HG03469 (cell line): ENCODE measurements around the gene SCUBE1.

Experiments
- ATAC-seq: cut with Tn5 transposase; IDR thresholded peaks from one replicate; pipeline ENCODE4 v1.9.1; 2021; ENCODE audit warnings: mild to moderate bottlenecking, moderate library complexity, moderate number of reproducible peaks; ENCODE audit not compliant: unreplicated experiment

The SCUBE1 gene

GRCh38 chr22:43329061-43329460 lies 14.1 kb downstream of the SCUBE1 start:
- ATAC-seq, result no peak

- no peak for ATAC-seq
Measured at GRCh38 chr22:43327157-43327438, 16.1 kb downstream of the SCUBE1 start.

GRCh38 chr22:43326331-43327156 lies 16.6 kb downstream of the SCUBE1 start:
- no peak for ATAC-seq

- ATAC-seq, result no peak
Measured at GRCh38 chr22:43325176-43325575, 18.0 kb downstream of the SCUBE1 start.

GRCh38 chr22:43320943-43321900 lies 21.9 kb downstream of the SCUBE1 start:
- ATAC-seq, result no peak

- no peak for ATAC-seq
Measured at GRCh38 chr22:43319661-43320486, 23.3 kb downstream of the SCUBE1 start.

GRCh38 chr22:43317239-43317638 lies 25.9 kb downstream of the SCUBE1 start:
- ATAC-seq, result no peak

- ATAC-seq, result no peak
Measured at GRCh38 chr22:43315687-43316217, 27.4 kb downstream of the SCUBE1 start.

GRCh38 chr22:43314611-43315010 lies 28.6 kb downstream of the SCUBE1 start:
- no peak for ATAC-seq

- no peak for ATAC-seq
Measured at GRCh38 chr22:43313890-43314474, 29.2 kb downstream of the SCUBE1 start.

GRCh38 chr22:43313244-43313889 lies 29.8 kb downstream of the SCUBE1 start:
- no peak for ATAC-seq

GRCh38 chr22:43312608-43313007 lies 30.6 kb downstream of the SCUBE1 start:
- ATAC-seq, result no peak

- no peak for ATAC-seq
Measured at GRCh38 chr22:43310798-43311197, 32.4 kb downstream of the SCUBE1 start.

GRCh38 chr22:43310311-43310710 lies 32.9 kb downstream of the SCUBE1 start:
- ATAC-seq, result no peak

GRCh38 chr22:43308836-43309235 lies 34.3 kb downstream of the SCUBE1 start:
- ATAC-seq, result no peak

GRCh38 chr22:43308060-43308830 lies 34.9 kb downstream of the SCUBE1 start:
- no peak for ATAC-seq

GRCh38 chr22:43305806-43306205 lies 37.4 kb downstream of the SCUBE1 start:
- ATAC-seq, result no peak

GRCh38 chr22:43304831-43305590 lies 38.2 kb downstream of the SCUBE1 start:
- no peak for ATAC-seq
